Femur (tissue), 1 donor: ENCODE results near the gene H19.

Experiments used
- DNase-seq: peaks from one replicate; pipeline ENCODE4 v3.0.0-alpha.2; 2017

The H19 gene

DNA sequence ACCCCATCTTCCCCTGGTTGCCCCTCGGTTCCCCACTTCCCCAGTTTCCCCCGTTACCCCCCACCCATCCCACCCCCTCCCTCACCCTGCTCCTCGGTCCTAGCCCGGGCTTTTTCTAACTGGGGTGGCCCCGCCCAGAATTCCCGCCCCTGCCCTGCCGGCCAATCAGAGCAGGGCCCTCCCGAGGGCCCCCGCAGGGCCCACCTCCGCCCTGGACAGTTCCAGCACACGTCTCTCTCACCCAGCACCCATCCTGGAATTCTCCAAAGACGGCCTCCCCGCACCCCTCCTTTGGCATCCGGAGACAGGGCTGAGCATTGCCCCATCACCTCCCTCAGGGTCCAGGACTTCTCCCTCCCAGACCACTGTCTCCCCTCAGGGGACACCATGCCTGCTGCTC lies at the start of gene H19:
Gene H19 (minus strand): TSS at position 88 of the 400 bp plus-strand sequence.
- no peak for DNase-seq

DNA sequence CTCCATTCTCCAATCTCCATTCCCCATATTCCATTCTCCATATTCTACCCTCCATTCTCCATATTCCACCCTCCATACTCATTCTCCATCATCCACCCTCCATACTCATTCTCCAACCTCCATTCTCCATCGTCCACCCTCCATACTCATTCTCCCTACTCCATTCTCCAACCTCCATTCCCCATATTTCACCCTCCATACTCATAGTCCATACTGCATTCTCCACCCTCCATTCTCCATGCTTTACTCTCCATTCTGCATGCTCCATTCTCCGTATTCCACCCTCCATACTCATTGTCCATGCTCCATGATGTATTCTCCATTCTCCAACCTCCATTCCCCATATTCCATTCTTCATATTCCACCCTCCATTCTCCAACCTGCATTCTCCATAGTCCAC lies 44.3 kb upstream of the H19 start:
- DNase-seq = no peak

DNA sequence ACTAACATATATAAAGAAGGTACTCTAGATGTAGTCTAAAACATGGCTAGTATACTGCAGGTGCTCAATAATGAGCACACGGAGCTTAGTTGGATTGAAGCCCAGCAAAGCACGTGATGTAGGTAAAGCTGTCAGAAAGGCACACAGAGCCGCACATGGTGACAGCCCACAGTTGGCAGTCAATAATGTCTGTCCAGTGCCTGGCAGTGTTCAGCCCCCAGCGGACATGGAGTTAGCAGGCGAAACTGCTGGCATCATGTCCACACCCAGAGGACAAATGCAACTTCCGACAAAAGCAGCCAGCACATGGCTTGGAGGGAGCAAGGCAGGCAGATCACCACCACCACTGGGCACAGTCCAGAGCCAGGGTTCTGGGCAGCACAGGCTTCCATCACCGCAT lies 43.5 kb upstream of the H19 start:
- no peak for DNase-seq

DNA sequence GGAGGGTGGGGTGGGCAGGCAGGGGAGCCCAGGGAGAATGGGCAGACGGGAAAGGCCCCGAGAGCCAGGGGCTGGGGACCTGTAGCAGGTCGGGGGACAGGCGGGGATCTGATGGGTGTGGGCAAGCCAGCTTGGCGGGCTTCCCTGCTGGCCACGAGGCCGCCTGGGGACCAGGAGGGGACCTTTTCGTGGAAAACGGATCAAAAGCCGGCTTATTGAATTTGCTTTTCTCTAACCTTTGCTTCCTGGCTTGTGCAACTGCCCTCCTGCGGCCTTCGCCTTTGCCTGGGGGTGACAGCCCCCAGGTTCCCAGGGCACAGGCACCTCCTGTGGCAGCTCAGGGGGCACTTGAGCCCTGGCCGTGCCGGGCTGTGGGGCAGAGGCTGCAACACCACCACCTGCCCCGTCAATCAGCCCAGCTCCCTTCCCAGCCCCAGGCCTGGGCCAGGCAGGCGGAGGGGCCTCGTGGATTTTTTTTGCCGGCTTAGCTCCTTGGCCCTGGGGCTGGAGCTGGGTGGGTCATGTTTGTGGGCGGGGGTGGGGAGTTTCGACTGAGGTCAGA lies 41.6 kb upstream of the H19 start:
- DNase-seq = no peak

DNA sequence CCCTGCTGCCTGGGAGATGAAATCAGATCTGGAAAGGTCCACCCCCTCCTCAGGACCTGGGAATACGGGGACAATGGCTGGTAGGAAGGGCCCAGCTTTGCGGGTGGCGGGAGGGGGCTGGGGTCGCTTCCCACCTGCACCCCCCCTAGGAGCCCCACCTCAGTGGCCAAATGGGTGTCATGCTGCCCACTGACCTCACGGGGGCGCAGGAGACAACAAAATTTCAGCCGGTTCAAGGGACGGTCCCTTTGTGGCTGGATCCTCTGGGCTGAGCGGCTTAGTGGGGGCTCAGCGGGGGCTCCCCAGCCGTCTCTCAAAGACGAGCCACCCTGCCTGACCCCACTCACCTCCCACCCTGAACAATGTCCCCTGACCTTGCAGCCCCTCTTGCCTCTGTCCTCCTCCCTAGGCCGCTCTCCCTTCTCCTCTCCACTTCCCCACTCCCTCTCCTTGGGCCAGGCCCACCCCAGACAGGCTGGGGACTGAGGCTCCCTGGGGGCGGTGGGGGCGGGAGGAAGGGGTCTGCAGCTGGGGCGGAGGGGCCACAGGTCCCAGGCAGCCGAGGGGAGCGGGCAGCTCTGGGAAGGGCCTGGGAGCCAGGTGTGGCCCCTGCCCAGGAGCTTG lies 39.3 kb upstream of the H19 start:
- DNase-seq = no peak

DNA sequence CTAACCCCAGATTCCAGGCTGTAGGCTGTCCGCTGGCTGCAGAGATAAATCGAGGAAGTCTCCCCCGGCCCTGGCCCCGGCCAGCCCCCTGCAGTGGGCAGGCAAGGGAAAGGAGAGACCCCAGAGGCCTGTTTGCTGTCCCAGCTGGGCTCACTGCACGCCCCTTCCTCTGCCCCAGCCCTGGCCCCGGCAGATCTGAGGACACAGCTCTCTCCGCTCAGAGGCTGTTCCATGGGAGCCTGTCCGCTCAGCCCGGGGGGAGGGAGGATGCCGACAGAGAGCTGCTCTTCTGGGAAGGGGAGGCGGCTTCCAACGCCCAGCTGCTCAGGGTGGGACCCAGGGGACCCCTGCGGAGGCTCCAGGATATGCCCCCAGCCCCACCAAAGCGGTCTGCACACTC lies 37.7 kb upstream of the H19 start:
- DNase-seq = no peak

DNA sequence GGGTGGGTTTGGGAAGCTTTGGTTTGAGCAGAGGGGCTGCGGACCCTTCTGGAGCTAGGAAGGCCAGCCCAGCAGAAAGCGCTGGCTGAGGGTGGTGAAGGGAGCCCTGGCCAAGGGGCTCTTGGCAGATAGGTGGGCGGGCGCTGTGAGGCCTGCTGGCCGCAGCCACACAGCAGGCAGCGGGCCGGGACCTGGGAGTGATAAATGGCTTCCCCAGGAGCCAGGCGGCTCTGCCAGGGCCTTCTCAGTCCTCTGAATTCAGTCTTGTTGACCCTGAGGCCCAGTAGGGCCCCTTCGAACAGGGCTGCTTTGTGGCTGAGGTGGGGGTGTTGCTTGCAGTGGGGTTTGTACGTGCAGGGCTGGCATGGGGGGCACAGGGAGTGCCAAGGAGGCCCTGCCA lies 33.4 kb upstream of the H19 start:
- DNase-seq = no peak

DNA sequence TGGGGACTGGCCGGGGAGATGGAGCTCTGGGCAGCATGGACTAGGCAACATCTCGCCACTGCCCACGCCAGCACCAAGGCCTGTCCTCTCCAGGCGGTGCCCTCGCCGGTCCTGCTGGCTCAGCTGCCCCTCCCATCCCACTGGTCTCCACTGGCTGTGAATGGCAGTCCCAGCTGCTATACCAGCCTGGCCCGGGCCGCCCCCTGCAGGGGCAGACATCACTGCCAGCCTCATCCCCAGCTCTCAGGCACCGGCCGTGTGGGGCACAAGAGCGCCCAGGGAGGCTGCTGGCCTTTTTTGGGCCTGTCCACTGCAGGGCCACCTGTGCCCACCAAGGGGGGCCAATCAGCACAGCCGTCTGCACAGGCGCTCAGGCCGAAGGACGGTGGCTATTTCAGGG lies 30.1 kb upstream of the H19 start:
- no peak for DNase-seq

DNA sequence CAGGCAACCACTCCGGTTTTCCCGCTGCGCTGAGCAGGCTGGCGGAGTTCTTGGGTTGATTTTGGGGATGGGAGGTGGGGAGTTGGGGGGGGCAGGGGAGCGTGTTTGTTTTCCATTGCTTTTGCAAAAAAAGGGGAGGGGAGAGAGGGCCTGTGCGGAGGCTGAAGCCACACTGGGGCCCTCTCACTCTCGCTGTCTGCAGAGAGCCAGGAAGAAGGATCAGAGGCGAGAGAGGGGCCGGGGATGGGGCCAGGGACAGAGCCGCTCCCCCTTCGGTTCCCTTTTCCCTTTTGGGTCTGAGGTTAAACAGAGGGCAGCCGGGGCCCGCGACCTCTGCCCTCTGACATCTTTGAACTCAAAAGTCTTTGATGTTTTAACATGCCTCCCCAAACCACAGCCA lies 17.4 kb upstream of the H19 start:
- DNase-seq = no peak

DNA sequence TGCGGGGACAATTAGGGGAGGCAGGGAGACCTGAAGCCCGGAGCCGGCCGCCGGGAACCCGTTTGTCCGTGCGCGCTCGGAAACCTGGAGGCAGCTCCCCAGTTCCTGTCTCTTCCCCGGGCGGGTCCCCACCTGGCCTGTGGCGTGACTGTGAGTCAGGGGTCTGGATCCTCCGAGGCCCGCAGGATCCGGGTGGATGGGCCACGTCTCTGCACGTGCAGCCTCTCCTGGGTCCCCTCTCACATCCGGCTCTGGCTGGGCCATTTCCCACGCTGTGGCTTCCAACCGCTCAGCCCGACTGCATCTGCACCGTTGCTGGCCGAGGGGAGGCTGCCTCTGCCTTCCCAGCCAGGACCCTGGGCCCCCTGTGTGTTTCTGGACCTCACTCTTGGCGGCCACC lies 14.8 kb upstream of the H19 start:
- DNase-seq = no peak

DNA sequence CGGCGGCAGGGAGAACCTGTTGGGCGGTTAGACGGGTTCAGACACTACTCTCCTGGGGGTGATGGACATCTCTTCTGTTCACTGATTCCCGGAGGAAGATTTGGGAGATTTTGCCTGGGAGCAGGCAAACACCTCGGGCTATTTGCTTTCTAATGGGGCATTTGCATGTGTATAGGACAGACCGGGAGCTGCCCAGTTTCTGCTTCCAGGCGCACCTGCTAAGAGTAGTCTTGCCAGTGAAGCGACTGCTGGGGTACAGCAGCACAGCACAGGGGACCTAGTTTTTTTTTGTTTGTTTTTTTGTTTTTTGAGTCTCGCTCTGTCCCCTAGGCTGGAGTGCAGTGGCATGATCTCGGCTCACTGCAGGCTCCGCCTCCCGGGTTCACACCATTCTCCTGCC lies 6.8 kb upstream of the H19 start:
- no peak for DNase-seq

DNA sequence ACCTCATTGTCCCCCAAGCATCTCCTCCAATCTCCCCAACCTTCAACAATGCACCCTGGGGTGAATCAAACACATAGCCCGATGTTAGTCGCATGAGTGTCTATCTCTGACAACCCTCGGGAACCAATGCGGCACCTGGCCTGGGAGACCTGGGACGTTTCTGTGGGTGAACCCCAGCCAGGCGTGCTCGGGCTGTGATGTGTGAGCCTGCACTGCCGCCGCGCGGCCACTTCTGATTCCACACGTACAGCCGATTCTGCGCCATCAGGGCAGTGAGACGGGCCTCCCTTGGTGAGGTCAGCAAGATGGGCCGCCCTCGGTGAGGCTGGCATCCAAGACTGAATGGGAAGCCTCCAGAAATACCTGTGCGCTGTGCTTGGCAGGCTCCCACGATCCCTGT lies 5.2 kb upstream of the H19 start:
- DNase-seq = no peak

DNA sequence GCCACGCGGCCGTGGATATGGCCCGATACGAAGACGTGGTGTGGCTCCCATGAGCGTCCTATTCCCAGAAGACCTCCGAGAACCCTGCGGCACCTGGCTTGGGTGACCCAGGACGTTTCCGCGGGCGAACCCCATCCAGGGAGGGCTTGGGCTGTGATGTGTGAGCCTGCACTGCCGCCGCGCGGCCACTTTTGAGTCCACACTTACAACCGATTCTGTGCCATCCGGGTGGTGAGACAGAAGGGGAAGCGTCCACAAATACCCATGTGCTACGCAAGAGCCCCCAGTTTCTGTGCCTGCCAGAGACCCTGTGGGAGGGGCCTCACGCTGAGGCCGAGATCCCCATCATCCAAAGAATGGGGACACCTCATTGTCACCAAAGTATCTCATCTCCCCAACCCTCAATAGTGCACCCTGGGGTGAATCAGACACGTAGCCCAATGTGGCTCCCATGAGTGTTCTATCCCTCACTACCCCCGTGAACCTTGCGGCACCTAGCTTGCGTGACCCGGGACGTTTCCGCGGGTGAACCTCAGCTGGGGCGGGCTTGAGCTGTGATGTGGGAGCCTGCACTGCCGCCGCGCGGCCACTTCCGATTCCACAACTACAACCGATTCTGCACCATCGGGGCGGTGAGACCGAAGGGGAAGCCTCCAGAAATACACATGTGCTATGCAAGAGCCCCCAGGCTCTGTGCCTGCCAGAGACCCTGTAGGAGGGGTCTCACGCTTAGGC lies 4.6 kb upstream of the H19 start:
- no peak for DNase-seq

DNA sequence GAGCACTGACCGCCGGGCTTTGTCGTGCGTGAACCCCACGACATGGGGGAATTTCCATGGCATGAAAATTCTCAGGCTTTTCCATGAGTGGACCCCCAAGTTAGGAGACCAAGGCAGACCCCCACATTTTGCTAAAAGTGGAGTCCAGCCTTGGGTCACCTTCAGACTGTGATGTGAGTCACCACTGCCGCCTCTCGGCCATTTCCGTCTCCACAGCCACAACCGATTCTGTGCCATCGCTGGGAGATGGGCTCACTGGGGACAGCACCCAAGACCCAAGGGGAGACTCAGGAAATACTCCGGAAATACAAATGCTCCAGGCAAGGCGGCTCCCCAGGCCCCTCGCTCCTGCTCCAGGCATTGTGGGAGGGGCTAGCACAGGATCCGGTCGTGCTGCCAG lies 1.2 kb upstream of the H19 start:
- no peak for DNase-seq

DNA sequence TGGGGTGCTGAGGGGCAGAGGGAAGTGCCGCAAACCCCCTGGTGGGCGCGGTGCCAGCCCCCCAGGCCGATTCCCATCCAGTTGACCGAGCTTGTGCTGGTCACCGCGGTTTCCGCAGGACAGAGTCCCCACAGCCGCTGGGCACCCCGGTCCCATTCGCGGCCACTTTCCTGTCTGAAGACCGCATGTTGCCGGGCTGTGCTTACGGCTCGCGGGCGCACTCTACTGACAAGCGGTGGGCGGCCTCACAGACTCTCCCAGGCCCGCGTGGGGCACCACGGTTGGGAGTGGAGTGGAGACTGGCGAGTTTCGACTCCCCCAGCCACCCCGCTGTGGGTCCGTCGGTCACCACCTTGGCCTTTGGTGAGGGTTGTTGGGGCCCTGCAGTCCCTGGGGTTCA lies 648 bp upstream of the H19 start:
- DNase-seq = no peak

DNA sequence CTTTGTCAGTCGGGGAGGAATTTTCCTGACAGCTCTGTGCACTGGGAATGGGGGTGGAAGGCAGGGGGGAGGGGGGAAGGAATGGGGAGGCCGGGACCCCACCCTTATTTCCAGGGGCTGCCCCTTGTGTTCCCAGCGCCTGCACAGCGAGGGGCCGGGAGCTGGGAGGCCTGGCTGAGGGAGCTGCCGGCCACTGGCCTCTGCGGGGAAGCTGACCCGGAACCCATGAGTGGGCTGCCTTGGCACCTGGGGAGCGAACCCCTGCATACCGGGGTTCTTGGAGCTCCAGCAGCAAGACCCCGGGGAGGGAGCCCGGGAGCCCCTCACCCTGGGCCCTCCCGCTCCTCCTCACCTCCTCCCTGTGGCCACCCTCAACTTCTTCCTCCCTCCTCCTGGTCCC lies 3.5 kb downstream of the H19 start:
- no peak for DNase-seq

DNA sequence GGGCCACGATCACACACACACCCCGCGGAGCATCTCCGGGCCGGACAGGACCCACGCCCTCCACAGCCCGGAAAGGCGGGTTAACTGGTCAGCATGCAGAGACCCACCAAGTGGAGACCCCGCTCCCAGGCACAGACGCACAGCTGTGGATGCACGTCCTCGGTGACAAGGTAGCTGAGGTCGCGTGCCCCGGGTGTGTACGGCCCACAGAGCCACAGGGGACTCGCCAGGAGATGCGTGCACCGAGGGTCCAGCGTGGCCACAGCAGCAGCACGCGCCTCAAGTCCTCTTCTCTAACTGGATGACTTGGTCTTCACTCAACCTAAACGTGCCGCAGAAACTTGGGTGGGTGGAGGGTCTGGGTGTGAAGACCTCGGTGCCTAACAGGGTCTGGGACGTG lies 5.5 kb downstream of the H19 start:
- no peak for DNase-seq

DNA sequence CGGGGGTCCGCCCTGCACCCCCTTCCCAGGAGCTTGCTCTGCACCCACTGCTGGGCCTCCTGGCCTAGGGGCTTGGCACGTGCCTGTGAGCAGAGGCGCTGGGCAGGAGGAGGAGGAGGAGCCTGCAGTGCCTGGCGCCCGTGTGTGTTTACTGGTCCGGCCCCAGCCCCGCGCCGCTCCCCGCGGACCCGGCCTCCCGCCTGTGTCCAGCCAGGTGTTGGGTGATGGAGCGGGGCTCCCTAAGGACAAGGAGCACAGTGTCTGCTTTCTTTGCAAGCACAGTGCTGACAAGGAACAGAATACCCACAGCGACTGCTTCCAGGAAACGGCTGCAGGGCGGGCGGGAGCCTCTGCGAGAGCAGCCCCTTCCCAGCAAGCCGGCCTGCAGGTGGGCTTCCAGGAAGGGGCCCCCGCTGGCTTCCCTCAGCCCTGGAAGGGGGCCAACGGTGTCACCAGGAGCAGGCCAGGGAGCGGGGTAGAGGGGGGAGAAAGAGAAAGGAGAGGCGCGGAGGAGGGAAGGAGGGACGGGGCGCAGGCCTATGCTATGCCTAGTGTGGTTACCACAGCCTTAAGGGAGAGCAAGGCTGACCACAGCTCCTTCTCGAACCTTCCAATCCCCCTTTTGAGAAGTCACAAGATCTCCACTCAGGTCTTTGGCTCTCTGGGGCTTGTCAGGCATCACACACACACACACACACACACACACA lies 6.6 kb downstream of the H19 start:
- DNase-seq = no peak

DNA sequence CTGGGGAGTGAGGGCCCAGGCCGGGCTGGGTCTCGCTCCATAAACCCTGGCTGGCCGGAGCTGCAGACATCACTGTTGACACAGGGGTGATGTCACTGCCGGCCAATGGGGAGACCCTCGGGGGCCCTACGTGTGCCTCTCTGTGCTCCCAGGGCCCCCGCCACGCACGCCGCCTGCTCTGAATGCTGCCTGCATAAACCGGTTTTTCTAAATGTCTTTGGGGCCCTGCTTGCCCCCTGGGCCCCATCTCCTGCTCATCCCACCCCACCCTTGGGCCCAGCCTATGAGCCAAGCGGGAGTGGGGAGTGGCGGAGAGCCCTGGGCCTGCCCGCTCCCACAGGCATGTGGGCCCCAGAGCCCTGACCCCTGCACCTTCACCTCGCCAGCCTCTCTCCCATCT lies 7.7 kb downstream of the H19 start:
- no peak for DNase-seq

DNA sequence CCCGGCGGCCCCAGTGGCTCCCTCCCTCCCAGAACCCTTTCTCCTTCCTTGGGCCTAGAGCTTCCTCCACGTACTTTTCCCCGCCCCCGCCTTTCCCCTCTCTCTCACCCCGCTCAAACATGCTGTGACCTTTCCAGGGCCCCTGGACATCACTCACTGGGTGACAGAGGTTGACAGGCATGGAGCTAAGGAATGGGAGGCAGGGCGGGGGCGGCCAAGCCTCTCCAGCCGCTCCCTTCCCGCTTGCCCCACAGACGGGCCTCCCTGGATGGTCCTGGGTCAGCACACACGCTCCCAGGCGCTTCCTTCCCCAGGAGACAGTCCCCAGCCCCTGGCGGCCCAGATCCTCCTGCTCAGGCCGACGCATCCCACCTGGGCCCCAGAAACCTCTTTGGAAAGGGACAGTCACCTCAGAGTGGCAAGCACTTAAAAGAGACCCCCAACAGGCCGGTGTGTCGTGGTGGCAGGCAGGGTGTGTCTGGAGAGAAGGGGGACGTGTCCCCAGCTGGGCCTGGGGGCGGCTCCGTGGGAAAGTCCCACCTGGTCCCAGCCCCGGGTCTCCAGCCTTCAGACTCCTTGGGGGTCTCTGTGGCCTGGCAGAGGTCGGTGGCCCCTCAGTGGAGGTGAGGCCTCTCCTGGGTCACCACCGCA lies 8.8 kb downstream of the H19 start:
- peak; percentile 29 for DNase-seq

DNA sequence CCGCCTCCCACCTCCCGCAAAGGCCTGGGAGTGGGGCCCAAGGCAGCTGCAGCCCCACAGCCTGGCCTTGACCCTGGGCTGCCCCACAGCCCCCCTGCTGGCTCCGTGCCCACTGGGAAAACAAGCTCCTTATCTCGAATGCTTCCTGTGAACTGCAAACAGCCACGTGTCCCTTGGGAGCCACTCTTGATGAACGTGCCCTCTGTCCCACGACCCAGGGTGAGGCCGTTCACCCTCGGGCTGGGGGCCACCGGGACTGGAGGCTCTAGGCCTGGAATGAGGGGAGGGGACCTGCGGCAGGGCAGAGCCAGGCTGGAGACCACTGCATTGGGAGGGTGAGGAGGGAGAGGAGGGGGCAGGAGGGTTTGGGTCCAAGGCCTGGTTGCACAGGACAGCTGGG lies 9.5 kb downstream of the H19 start:
- DNase-seq = no peak

DNA sequence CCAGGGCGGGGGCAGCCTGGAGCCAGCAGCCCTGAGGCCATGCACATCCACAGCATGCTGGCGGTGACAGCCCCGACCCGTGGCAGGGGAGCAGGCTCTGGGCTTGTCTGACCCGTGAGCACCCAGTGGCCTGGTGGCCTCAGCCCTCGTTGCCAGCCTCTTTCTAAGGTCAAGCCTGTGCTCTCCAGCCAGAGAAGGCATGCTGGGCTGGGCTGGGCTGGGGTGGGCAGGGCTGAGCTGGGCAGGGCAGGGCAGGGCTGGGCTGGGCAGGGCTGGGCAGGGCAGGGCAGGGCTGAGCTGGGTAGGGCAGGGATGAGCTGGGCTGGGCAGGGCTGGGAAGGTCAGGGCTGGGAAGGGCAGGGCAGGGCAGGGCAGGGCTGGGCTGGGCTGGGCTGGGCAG lies 10.6 kb downstream of the H19 start:
- no peak for DNase-seq

DNA sequence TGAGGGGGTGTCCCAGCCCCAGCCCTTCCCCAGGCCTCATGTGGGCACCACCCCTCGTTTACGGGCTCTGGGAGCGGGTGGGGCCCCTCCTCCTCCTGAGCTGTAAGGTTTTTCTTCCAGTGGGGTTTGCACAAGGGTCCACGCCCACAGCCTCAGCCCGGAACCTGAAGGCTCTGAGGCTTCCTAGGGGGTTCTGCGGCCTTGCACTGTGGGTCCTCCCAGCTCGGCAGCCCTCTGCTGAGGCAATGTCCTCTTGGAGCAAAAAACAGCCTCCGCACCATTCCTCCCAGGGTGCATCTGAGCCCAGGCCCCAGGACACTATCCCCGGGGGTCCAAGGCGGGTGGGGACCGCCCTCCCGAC lies 14.1 kb downstream of the H19 start:
- peak; percentile 4 for DNase-seq
